HG02623 (cell line): ENCODE results near the gene MLYCD.

Experiments
- ATAC-seq: cut with Tn5 transposase; IDR thresholded peaks from one replicate; pipeline ENCODE4 v1.9.1; 2021; ENCODE audit warnings: moderate library complexity; ENCODE audit not compliant: unreplicated experiment

MLYCD gene

GRCh38 chr16:83925095-83925905, 26.4 kb downstream of the MLYCD start:
- ATAC-seq = no peak

DNA sequence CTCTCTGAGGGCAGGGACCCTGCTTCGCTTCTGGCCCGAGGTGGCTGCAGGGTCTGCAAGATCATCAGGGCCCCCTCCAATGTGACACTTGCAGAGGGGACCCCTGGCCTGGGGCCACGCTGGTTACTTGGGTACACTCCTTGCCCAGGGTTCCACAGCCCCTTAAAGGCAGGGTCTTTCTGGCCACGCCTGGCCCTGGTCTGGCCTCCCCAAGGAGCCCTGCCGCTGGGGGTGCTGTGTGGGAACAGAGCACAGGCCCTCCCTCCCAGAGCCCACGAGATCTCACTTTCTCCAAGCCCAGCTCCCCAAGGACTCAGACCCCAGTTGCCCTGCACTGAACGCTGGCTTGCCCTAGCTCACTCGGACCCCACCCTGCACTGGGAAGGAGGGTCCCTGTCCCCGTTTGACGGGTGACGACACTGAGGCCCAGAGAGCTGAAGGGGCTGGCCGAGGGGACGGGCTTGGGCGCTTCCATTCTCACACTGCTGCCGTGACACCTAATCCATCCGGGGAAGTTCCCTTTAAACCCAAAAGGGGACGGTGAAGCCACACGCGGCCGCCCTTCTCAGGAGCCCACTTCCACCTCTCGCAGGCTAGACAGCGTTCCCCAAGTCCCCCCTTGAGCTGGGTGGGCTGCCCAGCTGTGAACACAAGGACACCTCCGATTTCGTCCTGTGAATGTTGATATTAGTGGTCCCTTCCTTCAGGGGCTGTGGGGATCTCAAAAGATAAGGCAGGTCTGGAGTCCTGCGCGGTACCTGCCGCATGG, 27.2 kb downstream of the MLYCD start:
- ATAC-seq = no peak

GRCh38 chr16:83926726-83927397, 27.9 kb downstream of the MLYCD start:
- ATAC-seq = no peak

GRCh38 chr16:83928341-83929055, 29.6 kb downstream of the MLYCD start:
- no peak for ATAC-seq

GRCh38 chr16:83929811-83930555, 31.1 kb downstream of the MLYCD start:
- no peak for ATAC-seq

- no peak for ATAC-seq
Observed at GRCh38 chr16:83930730-83931500, 32.0 kb downstream of the MLYCD start.

DNA sequence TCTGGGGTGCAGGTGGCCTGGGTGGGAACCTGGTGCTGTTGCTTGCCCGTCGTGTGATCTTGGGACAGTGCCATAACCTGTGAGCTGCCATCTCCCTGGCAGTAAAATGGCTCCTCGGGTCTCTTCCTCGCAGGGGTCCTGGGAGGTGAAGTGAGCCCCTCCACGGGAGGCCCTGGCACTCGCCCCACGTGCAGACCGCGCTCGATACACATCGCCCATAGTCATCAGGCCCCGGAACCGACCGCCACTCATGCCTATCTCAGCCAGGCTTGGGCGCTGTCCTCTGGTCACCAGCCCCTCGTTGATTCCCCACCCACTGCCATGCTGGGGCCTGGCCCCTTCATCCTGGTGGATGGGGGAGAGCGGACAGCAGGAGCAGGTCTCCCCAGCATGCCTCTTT, 32.6 kb downstream of the MLYCD start:
- ATAC-seq = no peak

DNA sequence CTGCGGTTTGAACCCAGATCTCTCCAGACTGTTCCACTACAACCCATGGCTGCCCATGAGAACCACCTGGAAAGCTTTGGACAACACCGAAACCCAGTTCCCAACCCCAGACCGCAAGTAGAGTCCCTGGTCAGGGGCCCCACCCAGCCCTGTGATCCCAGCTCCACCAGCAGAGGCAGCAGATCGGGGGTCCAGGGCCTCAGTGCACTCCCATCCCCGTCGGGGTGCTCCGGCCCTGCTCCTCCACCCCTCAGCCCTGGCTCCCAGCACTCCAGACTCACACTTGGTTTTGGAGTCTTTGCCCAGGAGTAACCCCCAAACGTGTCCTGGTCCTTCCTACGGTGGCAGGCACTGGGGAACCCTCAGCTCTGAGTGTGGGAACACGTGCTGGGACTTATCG, 33.4 kb downstream of the MLYCD start:
- no peak for ATAC-seq

DNA sequence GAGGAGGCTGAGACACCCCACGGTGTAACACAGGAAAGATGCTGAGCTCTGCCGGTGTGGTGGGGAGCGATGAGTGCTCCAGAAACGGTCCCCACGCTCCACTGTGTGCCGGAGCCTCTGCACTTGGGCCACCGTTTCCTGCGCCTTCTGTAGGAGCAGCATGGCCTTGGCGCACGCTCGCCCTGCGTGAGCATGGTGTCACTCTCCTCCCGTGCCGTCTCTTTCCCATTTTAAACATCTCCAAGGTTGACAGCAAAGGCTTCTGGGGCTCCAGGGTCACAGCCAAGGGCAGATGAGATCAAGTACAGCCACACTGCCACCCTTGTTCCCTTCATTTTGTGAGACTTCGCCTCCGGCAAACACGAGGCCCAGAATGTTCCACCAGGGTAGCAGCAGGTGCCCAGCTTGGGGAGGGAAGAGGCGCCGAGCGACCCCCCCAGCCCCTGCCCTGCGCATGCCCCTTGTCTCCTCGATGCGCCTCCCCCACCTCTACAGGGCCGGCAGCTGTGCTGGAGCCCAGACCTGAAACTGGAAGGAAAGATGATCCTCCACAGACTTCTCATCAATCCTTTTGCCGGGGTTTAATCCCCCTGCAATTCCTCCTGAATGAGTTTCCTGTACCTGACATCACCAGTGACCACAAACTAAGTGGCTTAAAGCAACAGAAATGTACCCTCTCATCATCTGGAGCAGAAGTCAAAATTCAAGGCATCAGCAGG, 34.2 kb downstream of the MLYCD start:
- ATAC-seq = no peak

GRCh38 chr16:83933885-83934683, 35.2 kb downstream of the MLYCD start:
- no peak for ATAC-seq

GRCh38 chr16:83934684-83934977, 35.7 kb downstream of the MLYCD start:
- ATAC-seq = no peak

GRCh38 chr16:83935005-83935857, 36.3 kb downstream of the MLYCD start:
- ATAC-seq = no peak

- no peak for ATAC-seq
Observed at GRCh38 chr16:83935858-83936255, 36.9 kb downstream of the MLYCD start.

- no peak for ATAC-seq
Observed at GRCh38 chr16:83936581-83937165, 37.8 kb downstream of the MLYCD start.

DNA sequence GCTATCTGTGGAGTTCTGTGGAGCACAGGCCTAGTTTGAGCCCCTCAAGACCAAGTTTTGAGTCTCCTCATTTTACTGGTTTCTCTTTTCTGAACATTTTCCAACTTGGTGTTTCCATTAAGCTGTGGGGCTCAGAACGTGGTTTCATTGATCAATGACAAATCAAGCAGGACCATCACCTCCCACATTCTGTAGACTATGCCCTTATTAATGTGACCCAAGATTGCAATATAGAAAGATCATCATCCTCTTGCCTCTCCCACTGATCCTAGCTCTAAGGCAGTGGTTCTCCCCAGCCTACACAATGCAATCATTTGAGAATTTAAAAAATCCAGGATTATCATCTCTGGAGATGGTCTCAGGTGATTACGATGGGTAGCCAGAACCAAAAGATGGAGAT, 38.4 kb downstream of the MLYCD start:
- ATAC-seq = no peak

- ATAC-seq = no peak
Observed at GRCh38 chr16:83937922-83938885, 39.3 kb downstream of the MLYCD start.
